GM21423 (cell line): Measurements from ENCODE around the gene MORN2.

Source experiments
- ATAC-seq: cut with Tn5 transposase; IDR thresholded peaks from one replicate; pipeline ENCODE4 v1.9.1; 2021; ENCODE audit warnings: mild to moderate bottlenecking, moderate library complexity; ENCODE audit not compliant: unreplicated experiment

MORN2 gene

GRCh38 chr2:38889045-38889444 is 13.3 kb downstream of the MORN2 start:
- no peak for ATAC-seq

DNA sequence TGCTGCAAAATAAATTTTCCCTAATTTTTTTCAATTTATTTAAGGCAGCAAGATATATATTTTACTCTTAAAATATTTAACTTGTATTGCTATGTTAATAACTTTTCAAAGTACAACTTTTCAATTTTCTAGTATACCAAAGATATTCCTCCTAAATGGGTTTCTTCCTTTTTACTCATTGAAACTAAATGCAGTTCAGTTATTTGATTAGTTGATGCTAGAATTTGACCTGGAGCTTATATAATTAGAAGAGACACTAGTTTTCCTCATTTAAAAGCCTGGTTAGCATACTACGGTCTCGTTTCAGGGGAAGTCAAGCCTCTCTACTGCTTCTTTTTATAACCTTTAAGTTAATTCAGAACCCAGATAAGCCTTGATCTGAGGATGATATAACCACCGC is 13.8 kb downstream of the MORN2 start, which contains the start of gene ARHGEF33:
TSS of gene ARHGEF33 (plus strand) at position 301 of the 400 bp plus-strand sequence. CDS start 29,573 bp downstream, outside the sequence.
- no peak for ATAC-seq

GRCh38 chr2:38892819-38893218 is 17.0 kb downstream of the MORN2 start:
- ATAC-seq, result no peak

DNA sequence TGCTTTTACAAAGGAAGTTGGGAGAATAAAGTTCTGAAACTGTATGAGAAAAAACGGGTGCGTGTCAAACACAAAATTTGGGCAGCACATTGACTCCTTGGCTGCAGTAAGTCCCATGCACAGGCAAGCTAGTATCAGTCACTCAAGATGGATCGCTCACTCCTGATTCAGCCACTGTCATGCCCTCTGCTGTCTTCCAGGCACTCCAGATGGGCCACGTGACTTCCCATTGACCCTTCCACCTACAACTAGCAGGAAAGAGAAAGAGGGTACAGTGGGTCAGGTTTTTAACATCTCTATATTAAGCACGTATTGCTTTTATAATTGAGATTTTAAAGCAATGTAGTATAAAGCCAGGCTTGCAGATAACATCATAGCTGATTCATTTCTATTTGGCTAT is 22.5 kb downstream of the MORN2 start:
- ATAC-seq, result no peak

DNA sequence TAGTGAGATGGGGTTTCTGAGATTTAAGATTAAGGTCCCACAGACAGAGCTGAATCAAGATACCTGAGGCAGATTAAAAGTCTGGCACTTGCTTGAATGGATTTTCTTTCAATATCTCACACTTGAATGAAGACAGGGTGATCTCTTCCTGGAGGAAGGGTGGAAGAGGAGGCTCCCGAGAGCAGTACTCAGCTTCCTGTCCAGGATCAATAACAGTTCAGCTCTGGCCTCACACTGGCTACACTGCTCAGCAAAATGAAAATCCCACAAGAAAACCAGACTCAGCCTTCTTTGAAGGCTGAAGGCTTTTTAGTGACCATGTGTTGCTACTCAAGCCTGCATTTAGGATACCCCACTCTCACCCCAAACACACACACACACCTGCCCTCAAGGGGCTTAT is 24.9 kb downstream of the MORN2 start:
- no peak for ATAC-seq

GRCh38 chr2:38905251-38905650 is 29.5 kb downstream of the MORN2 start:
- no peak for ATAC-seq

DNA sequence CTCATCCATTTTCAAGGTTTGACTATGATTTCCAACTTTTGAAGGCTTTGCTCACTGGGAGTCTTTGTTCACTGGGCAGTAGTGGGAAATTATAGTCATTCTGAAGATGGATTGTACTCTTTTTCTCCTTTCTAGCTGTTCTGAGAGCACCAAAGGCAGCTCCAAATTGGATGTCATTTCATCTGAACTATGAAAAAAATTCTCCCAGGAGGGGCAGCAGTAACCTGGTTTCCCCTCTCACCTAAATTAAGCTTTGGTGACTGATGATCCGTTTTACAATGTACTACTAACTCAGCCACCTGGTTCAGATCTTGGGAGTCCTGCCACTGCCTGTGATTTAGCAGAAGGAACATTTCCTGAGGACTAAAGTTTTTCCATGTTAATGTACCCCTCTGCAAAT is 31.5 kb downstream of the MORN2 start:
- no peak for ATAC-seq

DNA sequence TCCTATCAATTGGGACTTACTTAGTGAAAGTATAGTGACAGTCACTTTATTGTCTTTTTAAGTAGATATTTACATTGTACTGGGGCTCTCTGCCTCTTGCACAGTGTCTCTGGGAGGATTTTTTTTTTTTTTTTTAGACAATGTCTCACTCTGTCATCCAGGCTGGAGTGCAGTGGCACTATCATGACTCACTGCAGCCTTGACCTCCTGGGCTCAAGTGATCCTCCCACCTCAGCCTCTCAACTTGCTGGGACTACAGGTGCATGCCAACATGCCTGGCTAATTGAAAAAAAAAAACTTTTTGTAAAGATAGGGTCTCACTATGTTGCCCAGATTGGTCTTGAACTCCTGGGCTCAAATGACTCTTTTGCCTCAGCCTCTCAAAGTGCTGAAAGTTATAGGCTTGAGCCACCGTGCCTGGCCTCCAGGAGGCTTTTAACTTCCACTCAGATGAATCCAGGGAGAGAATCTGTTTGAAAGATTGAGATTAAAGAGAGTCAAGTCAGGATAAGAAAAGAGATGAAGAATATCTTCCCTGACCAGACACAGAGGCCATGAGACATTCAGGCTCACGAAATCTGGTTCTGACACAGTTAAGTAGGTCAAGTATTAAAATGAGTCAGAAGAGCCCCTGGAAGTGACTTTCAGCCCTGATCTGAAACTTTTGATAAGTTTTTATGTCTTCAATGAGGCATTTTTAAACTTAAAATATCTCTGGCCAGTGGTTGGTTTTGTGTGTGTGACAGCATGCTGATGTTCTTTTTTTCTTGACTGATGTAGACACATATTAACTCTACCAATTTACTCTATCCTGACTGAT is 32.2 kb downstream of the MORN2 start:
- ATAC-seq, result peak; percentile 78

- no peak for ATAC-seq
Observed at GRCh38 chr2:38909872-38910271, 34.1 kb downstream of the MORN2 start.

DNA sequence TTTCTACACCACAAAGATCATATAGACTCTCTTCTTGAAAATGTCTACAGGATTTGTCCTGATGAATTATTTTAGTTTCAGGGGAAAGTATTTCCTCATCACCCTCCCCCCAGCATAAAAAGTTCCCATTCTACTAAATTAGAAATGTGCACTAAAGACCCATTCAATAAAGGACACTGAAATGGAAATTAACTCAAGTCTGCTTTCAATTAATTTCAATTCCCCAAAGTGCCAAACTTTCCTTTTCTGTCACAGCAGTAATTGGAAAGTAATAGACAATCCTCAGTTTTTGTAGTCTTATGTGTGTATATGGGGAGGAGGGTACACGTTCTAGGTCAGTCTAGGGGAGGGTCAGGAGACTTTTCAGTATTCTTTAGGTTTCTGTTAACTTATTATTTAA is 35.4 kb downstream of the MORN2 start:
- ATAC-seq, result no peak

GRCh38 chr2:38912619-38913018 is 36.8 kb downstream of the MORN2 start:
- no peak for ATAC-seq

- no peak for ATAC-seq
Observed at GRCh38 chr2:38922389-38922788, 46.6 kb downstream of the MORN2 start.

GRCh38 chr2:38922902-38923301 is 47.1 kb downstream of the MORN2 start:
- no peak for ATAC-seq

GRCh38 chr2:38925982-38926381 is 50.2 kb downstream of the MORN2 start:
- no peak for ATAC-seq

GRCh38 chr2:38930600-38930999 is 54.8 kb downstream of the MORN2 start:
- no peak for ATAC-seq
